Stimulated activated CD4-positive, alpha-beta T cell treated with anti-CD3 and anti-CD28 coated beads, TNF-alpha, amount 100 ng/mL, for 1 hour (primary cell): ENCODE results near the gene MIOS.
A peak's percentile ranks its signal among the peaks of the same experiment; 100 is the strongest.

Experiments
- DNase-seq, 3 donors: peaks; one replicate each; pipeline ENCODE4 v3.0.0-alpha.2; 2020; ENCODE audit warnings: low read depth in 3 of 3, low spot score in 1 of 3

MIOS gene

GRCh38 chr7:7566651-7567611 is at the start of gene MIOS:
TSS of gene MIOS (plus strand) at chr7:7566884. CDS start at chr7:7572476, 5,592 bp downstream.
- peak; percentile 57 to 81 (median 75) for DNase-seq

GRCh38 chr7:7517754-7518153 is 48.9 kb upstream of the MIOS start:
- DNase-seq: no peak

- no peak for DNase-seq
These were observed 47.6 kb upstream of the MIOS start for GRCh38 chr7:7519056-7519455.

GRCh38 chr7:7519528-7519927 is 47.2 kb upstream of the MIOS start:
- no peak for DNase-seq

- no peak for DNase-seq
These were observed 45.4 kb upstream of the MIOS start for GRCh38 chr7:7521259-7521658.

GRCh38 chr7:7522421-7522820 is 44.3 kb upstream of the MIOS start:
- DNase-seq: no peak

GRCh38 chr7:7524121-7524520 is 42.6 kb upstream of the MIOS start:
- DNase-seq: no peak

- no peak for DNase-seq
These were observed 40.7 kb upstream of the MIOS start for GRCh38 chr7:7526006-7526405.

- DNase-seq: no peak
These were observed 39.6 kb upstream of the MIOS start for GRCh38 chr7:7527047-7527446.

- DNase-seq: no peak
These were observed 37.4 kb upstream of the MIOS start for GRCh38 chr7:7529328-7529727.

- DNase-seq: no peak
These were observed 32.8 kb upstream of the MIOS start for GRCh38 chr7:7533831-7534430.

- no peak for DNase-seq
These were observed 31.0 kb upstream of the MIOS start, which contains the start of gene COL28A1 for GRCh38 chr7:7535691-7536090. TSS of gene COL28A1 (minus strand) at chr7:7535873. CDS start at chr7:7532875, 2,998 bp downstream.

- DNase-seq: no peak
These were observed 30.2 kb upstream of the MIOS start for GRCh38 chr7:7536396-7537019.

GRCh38 chr7:7537711-7538110 is 29.0 kb upstream of the MIOS start:
- no peak for DNase-seq

GRCh38 chr7:7539152-7539551 is 27.5 kb upstream of the MIOS start:
- DNase-seq: no peak

- no peak for DNase-seq
These were observed 27.0 kb upstream of the MIOS start for GRCh38 chr7:7539711-7540110.

GRCh38 chr7:7542251-7542835 is 24.3 kb upstream of the MIOS start:
- DNase-seq: no peak

GRCh38 chr7:7548407-7548806 is 18.3 kb upstream of the MIOS start:
- no peak for DNase-seq

- no peak for DNase-seq
These were observed 16.0 kb upstream of the MIOS start for GRCh38 chr7:7550663-7551062.

GRCh38 chr7:7552199-7552598 is 14.5 kb upstream of the MIOS start:
- no peak for DNase-seq

- DNase-seq: no peak
These were observed 13.3 kb upstream of the MIOS start for GRCh38 chr7:7553386-7553785.

- DNase-seq: no peak
These were observed 12.7 kb upstream of the MIOS start for GRCh38 chr7:7554021-7554432.
